Progenitor cell of endocrine pancreas (in vitro differentiated cells): ENCODE measurements around the gene XYLT2. TPM values are rescaled to one million over a fixed set of nuclear protein-coding genes. Genes with fewer than 3 reads are reported as not detected.

ENCODE experiments used
- DNase-seq: peaks from one replicate; pipeline ENCODE4 v3.0.0; 2021; ENCODE audit warnings: low spot score; ENCODE audit not compliant: unreplicated experiment
- H3K27ac Mint-ChIP-seq: 2 replicates; pipeline ENCODE4 v1.8.0; 2021; ENCODE audit warnings: mild to moderate bottlenecking, moderate library complexity, mixed read lengths
- H3K27me3 Mint-ChIP-seq: 2 replicates; pipeline ENCODE4 v1.8.0; 2021; ENCODE audit warnings: mixed read lengths
- H3K36me3 Mint-ChIP-seq: 2 replicates; pipeline ENCODE4 v1.8.0; 2022; ENCODE audit warnings: mixed read lengths; ENCODE audit not compliant: insufficient read depth
- H3K4me1 Mint-ChIP-seq: 2 replicates; pipeline ENCODE4 v1.8.0; 2021; ENCODE audit warnings: low read depth, mixed read lengths
- H3K4me3 Mint-ChIP-seq: 2 replicates; pipeline ENCODE4 v1.8.0; 2021; ENCODE audit warnings: low read depth, mild to moderate bottlenecking, moderate library complexity, mixed read lengths
- H3K9me3 Mint-ChIP-seq: 2 replicates; pipeline ENCODE4 v1.8.0; 2021; ENCODE audit warnings: low read depth, mixed read lengths
- total RNA-seq: library from RNA; stranded (reverse); gene quantifications from 2 replicates; pipeline ENCODE4 v1.2.1, GENCODE V29; 2021
- TF ChIP-seq, protein P1 (sequence below): fragments of 200-600 bp; sonication (generic); IDR thresholded peaks from one replicate; pipeline ENCODE4 v1.5.0; 2021; ENCODE audit warnings: antibody characterized with exemption, mild to moderate bottlenecking; ENCODE audit not compliant: unreplicated experiment

Gene XYLT2
- total RNA-seq, 1 donor from 2014 or later, result 28.6 TPM

DNA sequence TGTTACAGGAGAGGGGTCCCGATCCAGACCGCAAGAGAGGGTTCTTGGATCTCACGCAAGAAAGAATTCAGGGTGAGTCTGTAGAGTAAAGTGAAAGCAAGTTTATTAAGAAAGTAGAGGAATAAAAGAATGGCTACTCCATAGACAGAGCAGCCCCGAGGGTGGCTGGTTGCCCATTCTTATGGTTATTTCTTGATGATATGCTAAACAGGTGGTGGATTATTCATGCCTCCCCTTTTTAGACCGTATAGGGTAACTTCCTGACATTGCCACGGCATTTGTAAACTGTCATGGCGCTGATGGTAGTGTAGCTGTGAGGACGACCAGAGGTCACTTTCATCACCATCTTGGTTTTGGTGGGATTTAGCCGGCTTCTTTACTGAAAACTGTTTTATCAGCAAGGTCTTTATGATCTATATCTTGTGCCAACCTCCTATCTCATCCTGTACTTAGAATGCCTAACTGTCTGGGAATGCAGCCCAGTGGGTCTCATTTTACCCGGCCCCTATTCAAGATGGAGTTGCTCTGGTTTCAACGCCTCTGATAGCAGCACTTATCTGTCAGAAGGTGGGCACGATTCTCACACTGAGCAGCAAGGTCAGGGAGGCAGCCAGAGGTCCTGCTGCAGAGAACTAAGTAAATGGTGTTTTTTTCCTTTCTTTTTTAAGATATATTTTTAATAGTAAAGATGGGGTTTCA, 26.5 kb upstream of the XYLT2 start:
- no peak for DNase-seq
- Mint-ChIP-seq H3K36me3 (no peaks in the 10 kb centered on the region), H3K9me3 (no peaks in the 10 kb centered on the region), H3K4me1 (no peaks in the 10 kb centered on the region), H3K27me3 (peaks cover 6% of the 10 kb centered on the region), H3K27ac (no peak overlapping the region), H3K4me3 (no peak overlapping the region)
- TF ChIP-seq, protein P1, sequence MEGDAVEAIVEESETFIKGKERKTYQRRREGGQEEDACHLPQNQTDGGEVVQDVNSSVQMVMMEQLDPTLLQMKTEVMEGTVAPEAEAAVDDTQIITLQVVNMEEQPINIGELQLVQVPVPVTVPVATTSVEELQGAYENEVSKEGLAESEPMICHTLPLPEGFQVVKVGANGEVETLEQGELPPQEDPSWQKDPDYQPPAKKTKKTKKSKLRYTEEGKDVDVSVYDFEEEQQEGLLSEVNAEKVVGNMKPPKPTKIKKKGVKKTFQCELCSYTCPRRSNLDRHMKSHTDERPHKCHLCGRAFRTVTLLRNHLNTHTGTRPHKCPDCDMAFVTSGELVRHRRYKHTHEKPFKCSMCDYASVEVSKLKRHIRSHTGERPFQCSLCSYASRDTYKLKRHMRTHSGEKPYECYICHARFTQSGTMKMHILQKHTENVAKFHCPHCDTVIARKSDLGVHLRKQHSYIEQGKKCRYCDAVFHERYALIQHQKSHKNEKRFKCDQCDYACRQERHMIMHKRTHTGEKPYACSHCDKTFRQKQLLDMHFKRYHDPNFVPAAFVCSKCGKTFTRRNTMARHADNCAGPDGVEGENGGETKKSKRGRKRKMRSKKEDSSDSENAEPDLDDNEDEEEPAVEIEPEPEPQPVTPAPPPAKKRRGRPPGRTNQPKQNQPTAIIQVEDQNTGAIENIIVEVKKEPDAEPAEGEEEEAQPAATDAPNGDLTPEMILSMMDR, result no peak

DNA sequence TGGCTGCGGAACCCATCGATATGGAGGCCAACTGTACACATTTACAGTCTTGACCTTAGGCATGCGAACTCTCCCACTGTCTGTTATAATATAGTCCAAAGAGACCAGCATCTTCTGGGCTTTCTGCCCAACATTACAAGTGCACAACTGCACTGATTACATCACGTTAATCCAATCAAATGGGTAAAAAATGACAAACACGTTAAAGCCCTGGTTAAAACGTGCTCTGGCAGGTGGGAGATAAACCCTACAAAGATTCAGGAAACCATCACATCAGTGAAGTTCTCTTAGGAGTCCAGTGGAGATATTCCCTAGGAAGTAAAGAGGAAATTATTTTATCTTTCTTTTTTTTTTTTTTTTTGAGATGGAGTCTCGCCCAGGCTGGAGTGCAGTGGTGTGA, 23.7 kb upstream of the XYLT2 start:
- Mint-ChIP-seq H3K9me3 (no peaks in the 10 kb centered on the region), H3K4me3 (no peak overlapping the region), H3K27me3 (peaks cover 10% of the 10 kb centered on the region), H3K27ac (no peak overlapping the region), H3K36me3 (no peaks in the 10 kb centered on the region), H3K4me1 (peaks cover 6% of the 10 kb centered on the region)
- TF ChIP-seq, protein P1, result no peak
- DNase-seq, result no peak

- Mint-ChIP-seq H3K36me3 (no peaks in the 10 kb centered on the region), H3K4me1 (peaks cover 6% of the 10 kb centered on the region), H3K27ac (no peak overlapping the region), H3K27me3 (peaks cover 10% of the 10 kb centered on the region), H3K9me3 (no peaks in the 10 kb centered on the region), H3K4me3 (no peak overlapping the region)
- TF ChIP-seq, protein P1, result no peak
- DNase-seq, result no peak
These were observed 22.9 kb upstream of the XYLT2 start for GRCh38 chr17:50323060-50323459.

DNA sequence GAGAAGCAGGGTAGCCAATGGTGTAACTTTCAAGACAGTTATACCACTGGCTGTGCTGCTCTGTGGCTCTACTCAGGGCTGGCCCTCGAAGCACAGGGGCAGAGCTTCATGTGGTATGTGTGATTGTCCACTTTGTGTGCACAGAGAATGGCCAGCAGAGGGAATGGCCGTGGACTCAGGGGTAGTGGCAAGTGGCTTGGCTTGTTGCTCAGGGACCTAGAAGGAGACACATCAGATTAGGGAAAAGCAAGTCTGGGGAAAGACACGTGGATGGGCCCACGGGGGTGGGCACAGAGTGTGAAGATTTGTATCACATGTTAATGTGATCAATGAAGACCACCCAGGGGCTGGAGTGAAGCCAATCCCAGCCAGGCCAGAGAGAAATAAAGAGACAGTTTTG, 20.0 kb upstream of the XYLT2 start:
- no peak for DNase-seq
- H3K27me3 Mint-ChIP-seq, result peaks cover 18% of the 10 kb centered on the region
- TF ChIP-seq, protein P1, result no peak

DNA sequence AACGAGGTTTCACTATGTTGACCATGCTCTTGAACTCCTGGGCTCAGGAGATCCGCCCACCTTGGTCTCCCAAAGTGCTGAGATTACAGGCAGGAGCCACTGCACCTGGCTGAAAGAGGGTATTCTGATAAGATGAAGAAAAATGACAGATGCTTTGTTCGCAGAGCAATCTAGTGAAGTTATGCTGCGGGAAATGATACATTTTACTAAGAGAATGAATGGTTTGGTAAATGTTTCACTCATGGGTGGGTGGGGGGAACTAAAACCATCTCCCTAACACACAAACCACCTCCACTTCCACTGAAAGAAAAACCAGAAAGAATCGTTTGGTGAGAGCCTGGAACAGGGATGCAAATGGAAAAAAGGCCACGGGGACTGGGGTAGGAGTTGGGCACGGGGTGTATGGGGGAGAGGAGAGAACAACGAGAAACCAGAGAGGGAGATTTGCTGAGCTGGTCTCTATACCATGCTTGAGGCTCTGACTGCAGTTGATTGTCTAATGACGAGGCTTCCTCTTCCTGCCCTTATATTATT, 19.0 kb upstream of the XYLT2 start:
- no peaks in the 10 kb centered on the region for H3K9me3 Mint-ChIP-seq
- no peak overlapping the region for H3K27ac Mint-ChIP-seq
- TF ChIP-seq, protein P1, result no peak
- no peak overlapping the region for H3K4me3 Mint-ChIP-seq
- DNase-seq, result no peak
- peaks cover 6% of the 10 kb centered on the region for H3K4me1 Mint-ChIP-seq
- peaks cover 19% of the 10 kb centered on the region for H3K27me3 Mint-ChIP-seq
- no peaks in the 10 kb centered on the region for H3K36me3 Mint-ChIP-seq

More for the DNA sequence above, 20.0 kb upstream of the XYLT2 start:
- Mint-ChIP-seq H3K4me3 (no peak overlapping the region), H3K36me3 (no peaks in the 10 kb centered on the region), H3K4me1 (peaks cover 6% of the 10 kb centered on the region), H3K9me3 (no peaks in the 10 kb centered on the region), H3K27ac (no peak overlapping the region)
